CD8-positive, alpha-beta memory T cell (primary cell): ENCODE data around the gene RNU6-1. TPM values are rescaled to one million over a fixed set of nuclear protein-coding genes. Genes with fewer than 3 reads are reported as not detected.

ENCODE experiments used
- CTCF ChIA-PET: fragments of 350-600 bp; sonication (Branson Sonifier 250); formaldehyde crosslinking; loops from one replicate; lab custom pipeline; 2021; ENCODE audit warnings: antibody characterized with exemption; lab: Charles Lee
- POLR2A ChIA-PET: fragments of 350-600 bp; sonication (Branson Sonifier 250); formaldehyde crosslinking; loops from one replicate; lab custom pipeline; 2021; ENCODE audit warnings: antibody characterized with exemption; lab: Charles Lee
- DNase-seq, 5 donors: peaks; one replicate each; pipeline versions ENCODE4 v3.0.0 to v3.0.0-alpha.2; 2020 to 2022; ENCODE audit warnings: mixed read lengths in 1 of 5
- H3K27ac ChIP-seq: one replicate; pipeline ENCODE4 v1.7.0; 2013; ENCODE audit warnings: low read depth, mild to moderate bottlenecking, low read length, moderate library complexity
- H3K27me3 ChIP-seq: 2 replicates; pipeline ENCODE4 v1.7.0; 2013; ENCODE audit warnings: low read length, mild to moderate bottlenecking; ENCODE audit not compliant: insufficient read depth, poor library complexity, severe bottlenecking
- H3K36me3 ChIP-seq: 2 replicates; pipeline ENCODE4 v1.7.0; 2013; ENCODE audit warnings: mild to moderate bottlenecking, low read length, moderate library complexity; ENCODE audit not compliant: insufficient read depth
- H3K4me1 ChIP-seq: 2 replicates; pipeline ENCODE4 v1.7.0; 2013; ENCODE audit warnings: mild to moderate bottlenecking, low read length, moderate library complexity; ENCODE audit not compliant: insufficient read depth
- H3K4me3 ChIP-seq: 2 replicates; pipeline ENCODE4 v1.7.0; 2013; ENCODE audit warnings: mild to moderate bottlenecking, low read length
- H3K9me3 ChIP-seq: 2 replicates; pipeline ENCODE4 v1.7.0; 2013; ENCODE audit warnings: mild to moderate bottlenecking, low read length
- H3K27ac Mint-ChIP-seq, 8 donors: one replicate each; pipeline ENCODE4 v1.8.0; 2020 to 2021; ENCODE audit warnings: mixed read lengths in 8 of 8, mild to moderate bottlenecking in 6 of 8, inconsistent platforms in 3 of 8, moderate library complexity in 3 of 8
- H3K27me3 Mint-ChIP-seq, 2 donors: one replicate each; pipeline ENCODE4 v1.8.0; 2020 to 2021; ENCODE audit warnings: mixed read lengths in 2 of 2, mild to moderate bottlenecking in 1 of 2, moderate library complexity in 1 of 2
- H3K36me3 Mint-ChIP-seq, 3 donors: one replicate each; pipeline ENCODE4 v1.8.0; 2020 to 2021; ENCODE audit warnings: mixed read lengths in 3 of 3, inconsistent platforms in 1 of 3, mild to moderate bottlenecking in 1 of 3
- H3K4me1 Mint-ChIP-seq, 3 donors: one replicate each; pipeline ENCODE4 v1.8.0; 2020 to 2021; ENCODE audit warnings: mixed read lengths in 3 of 3, inconsistent platforms in 1 of 3, mild to moderate bottlenecking in 1 of 3
- H3K4me3 Mint-ChIP-seq, 7 donors: one replicate each; pipeline ENCODE4 v1.8.0; 2020 to 2021; ENCODE audit warnings: mixed read lengths in 7 of 7, mild to moderate bottlenecking in 6 of 7, moderate library complexity in 4 of 7, inconsistent platforms in 2 of 7
- H3K9me3 Mint-ChIP-seq, 5 donors: one replicate each; pipeline ENCODE4 v1.8.0; 2020 to 2022; ENCODE audit warnings: mixed read lengths in 5 of 5, mild to moderate bottlenecking in 3 of 5, moderate library complexity in 2 of 5, inconsistent platforms in 1 of 5
- polyA plus RNA-seq: library from polyadenylated mRNA; unstranded; fragments of 300-500 nt; fragmentation: Illumina TruSeq; gene quantifications from one replicate; pipeline ENCODE4 v1.2.3, GENCODE V29; 2021
- total RNA-seq, 2 experiments: library from RNA; stranded (reverse); gene quantifications; one replicate each; pipeline ENCODE4 v1.2.3, GENCODE V29; 2021

RNU6-1 gene
- total and polyA plus RNA-seq, 3 experiments from 2014 or later: not detected

DNA sequence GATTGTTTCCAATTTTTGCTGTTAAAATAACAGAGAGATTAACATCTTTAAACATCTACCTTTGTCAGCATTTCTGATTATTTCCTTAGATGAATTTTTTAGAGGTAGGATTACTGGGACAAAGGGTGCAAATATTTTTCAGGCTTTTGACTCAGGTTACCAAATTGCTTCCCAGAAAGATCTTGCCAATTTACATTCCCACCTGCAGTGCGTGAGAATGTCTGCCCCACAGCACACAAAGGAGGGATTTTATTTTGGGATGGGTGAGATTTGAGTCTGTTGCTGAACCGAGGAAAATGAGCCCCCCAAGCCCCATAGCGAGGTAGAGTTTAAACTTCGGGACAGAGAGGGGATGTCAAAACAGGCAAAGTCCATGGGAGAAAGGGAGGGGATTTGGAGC lies 25.9 kb upstream of the RNU6-1 start:
- DNase-seq: no peak
- H3K9me3 ChIP-seq: no peaks in the 10 kb centered on the region
- H3K27ac Mint-ChIP-seq: no peak overlapping the region
- H3K36me3 ChIP-seq: no peaks in the 10 kb centered on the region
- H3K4me3 ChIP-seq: no peak overlapping the region
- H3K4me3 Mint-ChIP-seq: no peak overlapping the region
- H3K4me1 ChIP-seq: peaks cover 5% of the 10 kb centered on the region
- H3K27me3 Mint-ChIP-seq: peaks cover 25 to 34% of the 10 kb centered on the region in 2 donors
- no peak overlapping the region for H3K27ac ChIP-seq
- no peaks in the 10 kb centered on the region for H3K36me3 Mint-ChIP-seq
- CTCF ChIA-PET: no interaction called here
- POLR2A ChIA-PET: no interaction called here
- H3K9me3 Mint-ChIP-seq: peaks cover 0 to 4% (median 0%) of the 10 kb centered on the region in 5 donors
- H3K27me3 ChIP-seq: peaks cover 5% of the 10 kb centered on the region
- peaks cover 0 to 5% (median 3%) of the 10 kb centered on the region in 3 donors for H3K4me1 Mint-ChIP-seq

DNA sequence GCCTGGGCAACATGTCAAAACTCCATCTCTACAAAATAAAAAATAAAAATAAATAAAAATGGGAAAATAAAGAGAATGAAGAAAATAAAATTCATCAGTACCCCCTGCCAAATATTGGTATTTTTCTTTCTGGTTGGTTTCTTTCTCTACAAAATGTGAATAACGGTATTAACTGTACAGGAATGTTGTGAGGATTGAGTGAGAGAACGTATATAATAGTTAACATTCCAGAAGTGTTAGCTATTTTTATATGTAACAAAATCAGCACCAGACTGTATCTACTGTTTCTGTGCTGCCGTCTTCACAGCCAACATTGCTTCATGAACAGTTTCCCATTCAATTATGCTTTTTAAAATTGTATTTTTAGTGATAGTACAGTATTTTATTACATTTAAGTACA lies 25.5 kb upstream of the RNU6-1 start:
- Histone ChIP-seq H3K4me1 (peaks cover 5% of the 10 kb centered on the region), H3K9me3 (no peaks in the 10 kb centered on the region), H3K27me3 (peaks cover 5% of the 10 kb centered on the region), H3K27ac (no peak overlapping the region), H3K4me3 (no peak overlapping the region), H3K36me3 (no peaks in the 10 kb centered on the region)
- H3K27me3 Mint-ChIP-seq: peaks cover 23 to 36% of the 10 kb centered on the region in 2 donors
- DNase-seq: no peak
- POLR2A ChIA-PET: no interaction called here
- H3K27ac Mint-ChIP-seq: no peak overlapping the region
- no peak overlapping the region for H3K4me3 Mint-ChIP-seq
- H3K36me3 Mint-ChIP-seq: no peaks in the 10 kb centered on the region
- peaks cover 0 to 5% (median 3%) of the 10 kb centered on the region in 3 donors for H3K4me1 Mint-ChIP-seq
- CTCF ChIA-PET: no interaction called here
- peaks cover 0 to 4% (median 0%) of the 10 kb centered on the region in 5 donors for H3K9me3 Mint-ChIP-seq

DNA sequence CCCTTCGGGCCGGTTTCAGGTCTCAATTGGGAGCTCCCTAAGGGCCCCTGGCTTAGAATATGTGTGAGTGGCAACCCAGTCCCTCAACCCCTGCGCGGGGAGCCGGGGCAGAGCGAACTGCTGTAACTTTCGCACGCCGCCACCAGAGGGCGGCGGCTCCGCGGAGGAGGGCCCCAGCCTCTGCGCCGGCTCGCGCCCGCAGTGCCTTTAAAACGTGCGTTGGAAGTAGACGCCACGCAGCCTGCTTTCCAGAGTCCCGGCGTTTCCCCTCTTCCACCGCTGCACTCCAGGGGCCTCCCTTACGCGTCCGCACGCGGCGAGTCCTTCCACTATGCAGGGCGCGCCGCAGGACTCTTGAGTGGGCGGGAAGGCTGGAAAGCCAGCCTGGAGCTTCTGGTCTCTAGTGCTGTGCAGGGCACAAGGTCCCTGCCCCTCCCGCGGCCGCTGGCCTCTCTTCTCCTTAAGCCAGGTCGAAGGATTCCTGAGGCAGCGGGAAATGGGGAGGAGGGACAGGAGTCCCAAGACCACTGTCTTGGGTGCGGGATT lies 23.7 kb upstream of the RNU6-1 start:
- ChIA-PET POLR2A (no interaction called here), CTCF (interaction anchor here (0.6 to 1.1 kb wide), 14 partner anchors 10 to 396 kb away, joined by 3 to 6 read pairs (median 3); no protein-coding TSS in a partner anchor)
- no peaks in the 10 kb centered on the region for H3K9me3 Mint-ChIP-seq
- no peak overlapping the region for H3K27ac ChIP-seq
- peaks cover 17 to 29% of the 10 kb centered on the region in 2 donors for H3K27me3 Mint-ChIP-seq
- H3K4me3 Mint-ChIP-seq: peak overlapping the region in 5 of 7 donors; percentile 38 to 79 (median 49)
- no peaks in the 10 kb centered on the region for H3K36me3 Mint-ChIP-seq
- H3K4me1 ChIP-seq: peaks cover 5% of the 10 kb centered on the region
- no peaks in the 10 kb centered on the region for H3K9me3 ChIP-seq
- peak; percentile 36 to 73 (median 55) for DNase-seq
- peaks cover 0 to 5% (median 3%) of the 10 kb centered on the region in 3 donors for H3K4me1 Mint-ChIP-seq
- H3K27ac Mint-ChIP-seq: peak overlapping the region in 2 of 8 donors; percentile 25 to 29
- peaks cover 5% of the 10 kb centered on the region for H3K27me3 ChIP-seq
- H3K4me3 ChIP-seq: peak overlapping the region; percentile 55
- no peaks in the 10 kb centered on the region for H3K36me3 ChIP-seq

DNA sequence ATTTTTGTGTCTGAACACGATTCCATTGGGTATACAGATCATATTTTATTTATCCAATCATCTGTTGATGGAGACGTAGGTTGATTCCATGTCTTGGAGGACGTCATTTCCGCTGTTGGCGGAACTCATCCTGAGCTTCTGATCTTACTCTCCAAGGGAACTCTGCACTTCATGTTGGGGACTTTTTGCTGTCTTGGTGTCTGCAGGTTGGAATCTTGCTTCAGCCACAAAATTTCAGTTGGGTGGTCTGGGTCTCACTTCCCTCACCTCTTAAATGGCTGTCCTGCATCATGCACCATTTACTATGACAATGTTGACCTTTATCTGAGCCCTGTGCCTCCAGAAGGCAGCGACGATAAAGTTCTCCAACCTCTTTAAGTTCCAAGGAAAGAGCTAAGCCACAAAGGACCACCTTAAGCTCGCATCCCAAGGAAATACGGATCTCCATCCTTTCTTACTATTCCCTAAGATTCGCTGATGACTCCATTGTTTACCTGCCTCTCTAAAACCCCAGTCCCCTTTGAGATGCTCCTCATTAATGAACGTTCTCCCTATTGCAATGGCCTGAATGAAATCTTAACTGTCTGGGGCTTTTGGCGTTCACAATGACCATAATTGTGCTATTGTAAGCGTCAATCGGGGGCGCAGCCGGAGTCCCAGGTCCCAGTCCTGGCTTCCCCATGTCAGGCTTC lies 23.1 kb upstream of the RNU6-1 start:
- Mint-ChIP-seq H3K27me3 (peaks cover 17 to 28% of the 10 kb centered on the region in 2 donors), H3K27ac (peak overlapping the region in 1 of 8 donors; percentile 29), H3K4me1 (peaks cover 0 to 5% (median 3%) of the 10 kb centered on the region in 3 donors), H3K9me3 (no peaks in the 10 kb centered on the region), H3K4me3 (peak overlapping the region in 2 of 7 donors; percentile 12 to 27), H3K36me3 (no peaks in the 10 kb centered on the region)
- no peak overlapping the region for H3K4me3 ChIP-seq
- ChIA-PET CTCF (interaction anchor here (0.6 to 1.1 kb wide), 8 partner anchors 14 to 390 kb away, joined by 3 to 6 read pairs (median 3); no protein-coding TSS in a partner anchor), POLR2A (no interaction called here)
- no peaks in the 10 kb centered on the region for H3K9me3 ChIP-seq
- H3K27me3 ChIP-seq: peaks cover 5% of the 10 kb centered on the region
- H3K4me1 ChIP-seq: peaks cover 5% of the 10 kb centered on the region
- no peak overlapping the region for H3K27ac ChIP-seq
- H3K36me3 ChIP-seq: no peaks in the 10 kb centered on the region
- DNase-seq: no peak

DNA sequence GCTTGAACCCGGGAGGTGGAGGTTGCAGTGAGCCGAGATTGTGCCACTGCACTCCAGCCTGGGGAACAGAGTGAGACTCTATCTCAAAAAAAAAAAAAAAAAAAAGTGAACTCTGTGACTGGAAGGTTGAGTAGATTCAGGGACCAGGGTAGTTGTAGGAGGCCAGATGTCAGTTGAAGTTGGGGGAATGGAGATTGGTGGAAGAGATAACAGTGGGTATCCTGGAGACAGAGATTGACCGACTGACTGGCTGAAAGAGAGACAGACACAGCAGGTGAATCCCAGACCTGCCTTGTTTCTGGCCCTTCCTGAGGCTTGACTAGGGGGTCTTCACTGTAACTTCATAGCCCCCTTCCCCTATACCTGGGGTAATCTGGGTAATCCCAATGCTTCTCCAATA lies 22.1 kb upstream of the RNU6-1 start:
- Histone ChIP-seq H3K4me1 (peaks cover 5% of the 10 kb centered on the region), H3K9me3 (no peaks in the 10 kb centered on the region), H3K36me3 (no peaks in the 10 kb centered on the region), H3K4me3 (no peak overlapping the region), H3K27ac (no peak overlapping the region), H3K27me3 (peaks cover 5% of the 10 kb centered on the region)
- Mint-ChIP-seq H3K27ac (no peak overlapping the region), H3K27me3 (peaks cover 18 to 28% of the 10 kb centered on the region in 2 donors), H3K9me3 (no peaks in the 10 kb centered on the region), H3K36me3 (no peaks in the 10 kb centered on the region), H3K4me3 (no peak overlapping the region), H3K4me1 (peaks cover 0 to 5% (median 3%) of the 10 kb centered on the region in 3 donors)
- ChIA-PET CTCF (no interaction called here), POLR2A (no interaction called here)
- DNase-seq: no peak

DNA sequence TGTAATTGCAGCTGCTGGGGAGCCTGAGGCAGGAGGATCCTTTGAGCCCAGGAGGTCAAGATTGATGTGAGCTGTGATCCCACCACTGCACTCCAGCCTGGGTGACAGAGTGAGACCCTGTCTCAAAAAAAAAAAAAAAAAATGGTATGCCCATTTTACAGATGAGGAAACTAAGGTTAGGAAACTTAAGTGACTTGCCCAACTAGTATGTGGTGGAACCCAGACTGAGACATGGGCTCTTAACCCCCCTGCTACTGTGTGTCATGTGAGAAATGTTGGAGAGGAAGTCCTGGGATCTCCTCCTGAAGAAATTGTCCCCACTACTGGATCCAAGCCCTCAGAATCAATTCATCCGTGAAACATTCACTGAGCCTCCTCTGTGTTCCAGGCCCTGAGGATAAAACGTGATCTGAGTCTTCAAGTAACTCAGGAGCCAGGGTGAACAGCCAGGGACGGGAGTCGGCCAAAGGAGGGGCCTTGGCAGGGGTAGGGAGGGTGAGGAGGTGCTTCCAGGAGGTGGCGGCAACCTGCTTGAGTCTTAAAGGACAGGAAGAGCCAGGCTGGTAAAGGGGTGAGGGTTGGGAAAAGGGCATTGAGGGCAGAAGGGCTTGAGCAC lies 19.6 kb upstream of the RNU6-1 start:
- peaks cover 0 to 5% (median 3%) of the 10 kb centered on the region in 3 donors for H3K4me1 Mint-ChIP-seq
- H3K36me3 Mint-ChIP-seq: no peaks in the 10 kb centered on the region
- DNase-seq: no peak
- no peaks in the 10 kb centered on the region for H3K9me3 Mint-ChIP-seq
- Histone ChIP-seq H3K4me1 (peaks cover 5% of the 10 kb centered on the region), H3K27ac (no peak overlapping the region), H3K27me3 (peaks cover 5% of the 10 kb centered on the region), H3K4me3 (no peak overlapping the region), H3K9me3 (no peaks in the 10 kb centered on the region), H3K36me3 (no peaks in the 10 kb centered on the region)
- H3K4me3 Mint-ChIP-seq: no peak overlapping the region
- H3K27me3 Mint-ChIP-seq: peaks cover 11 to 23% of the 10 kb centered on the region in 2 donors
- no peak overlapping the region for H3K27ac Mint-ChIP-seq
- ChIA-PET POLR2A (no interaction called here), CTCF (no interaction called here)

DNA sequence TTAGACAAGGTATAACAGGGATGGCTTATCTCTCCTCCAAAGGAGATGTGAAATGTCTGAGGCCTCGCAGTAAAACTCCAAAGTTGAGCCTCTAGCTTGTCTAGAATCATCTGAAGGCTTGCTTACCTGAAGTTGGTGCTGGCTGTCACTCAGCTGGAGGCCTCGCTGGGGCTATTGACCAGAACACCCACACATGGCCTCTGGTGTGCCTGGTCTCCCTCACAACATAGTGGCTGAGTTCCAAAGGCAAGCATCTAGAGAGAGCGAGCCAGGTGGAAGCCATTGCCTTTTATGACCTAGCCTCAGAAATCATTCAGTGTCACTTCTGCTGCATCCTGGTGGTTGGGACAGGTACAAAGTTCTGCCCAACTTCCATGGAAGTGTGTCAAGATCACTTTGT lies 17.4 kb upstream of the RNU6-1 start:
- H3K4me3 Mint-ChIP-seq: no peak overlapping the region
- Histone ChIP-seq H3K4me3 (no peak overlapping the region), H3K27me3 (no peaks in the 10 kb centered on the region), H3K9me3 (no peaks in the 10 kb centered on the region), H3K4me1 (no peaks in the 10 kb centered on the region), H3K27ac (no peak overlapping the region), H3K36me3 (no peaks in the 10 kb centered on the region)
- no peaks in the 10 kb centered on the region for H3K4me1 Mint-ChIP-seq
- H3K27me3 Mint-ChIP-seq: peaks cover 4 to 10% of the 10 kb centered on the region in 2 donors
- DNase-seq: no peak
- CTCF ChIA-PET: interaction anchor here (1.6 kb wide), 1 partner anchor 26 kb away, joined by 3 read pairs; no protein-coding TSS in a partner anchor
- no peaks in the 10 kb centered on the region for H3K9me3 Mint-ChIP-seq
- H3K27ac Mint-ChIP-seq: no peak overlapping the region
- H3K36me3 Mint-ChIP-seq: no peaks in the 10 kb centered on the region
- POLR2A ChIA-PET: no interaction called here

DNA sequence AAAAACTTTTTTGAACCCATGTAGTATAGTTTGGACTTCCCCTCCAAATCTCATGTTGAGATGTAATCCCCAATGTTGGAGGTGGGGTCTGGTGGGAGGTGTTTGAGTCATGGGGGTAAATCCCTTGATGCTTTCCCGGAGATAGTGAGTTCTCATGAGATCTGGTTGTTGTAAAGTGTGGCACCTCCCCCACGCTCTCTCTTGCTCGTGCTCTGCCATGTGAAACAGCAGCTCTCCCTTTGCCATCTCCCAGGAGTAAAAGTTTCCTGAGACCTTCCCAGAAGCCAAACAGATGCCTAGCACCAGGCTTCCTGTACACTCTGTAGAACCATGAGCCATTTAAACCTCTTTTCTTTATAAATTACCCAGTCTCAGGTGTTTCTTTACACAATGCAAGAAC lies 16.0 kb upstream of the RNU6-1 start:
- no peak overlapping the region for H3K4me3 ChIP-seq
- H3K36me3 Mint-ChIP-seq: peaks cover 0 to 4% (median 0%) of the 10 kb centered on the region in 3 donors
- no peak overlapping the region for H3K4me3 Mint-ChIP-seq
- CTCF ChIA-PET: no interaction called here
- H3K9me3 Mint-ChIP-seq: no peaks in the 10 kb centered on the region
- no peak overlapping the region for H3K27ac ChIP-seq
- H3K27me3 Mint-ChIP-seq: peaks cover 6 to 11% of the 10 kb centered on the region in 2 donors
- peak overlapping the region in 1 of 8 donors; percentile 14 for H3K27ac Mint-ChIP-seq
- no peaks in the 10 kb centered on the region for H3K27me3 ChIP-seq
- H3K9me3 ChIP-seq: no peaks in the 10 kb centered on the region
- no peaks in the 10 kb centered on the region for H3K36me3 ChIP-seq
- no peak for DNase-seq
- H3K4me1 ChIP-seq: no peaks in the 10 kb centered on the region
- H3K4me1 Mint-ChIP-seq: no peaks in the 10 kb centered on the region
- POLR2A ChIA-PET: interaction anchor here (1.3 kb wide), 1 partner anchor 15 kb away, joined by 3 read pairs; no protein-coding TSS in a partner anchor
